Panc1 (cell line): ENCODE results near the gene LYRM4.

ENCODE experiments used
- TF ChIP-seq, protein P1 (sequence below): fragments of 450-650 bp; IDR thresholded peaks from 2 replicates; pipeline ENCODE4 v1.5.1; 2017; ENCODE audit warnings: mild to moderate bottlenecking
- TF ChIP-seq, protein P2 (sequence below), 2 experiments: IDR thresholded peaks; 2 replicates each; pipeline ENCODE4 v1.6.1; 2011 to 2012; ENCODE audit warnings: low read depth in 2 of 2, control low read depth in 1 of 2, low read length in 1 of 2, mild to moderate bottlenecking in 1 of 2, moderate library complexity in 1 of 2; ENCODE audit not compliant: insufficient read depth in 1 of 2

DNA sequence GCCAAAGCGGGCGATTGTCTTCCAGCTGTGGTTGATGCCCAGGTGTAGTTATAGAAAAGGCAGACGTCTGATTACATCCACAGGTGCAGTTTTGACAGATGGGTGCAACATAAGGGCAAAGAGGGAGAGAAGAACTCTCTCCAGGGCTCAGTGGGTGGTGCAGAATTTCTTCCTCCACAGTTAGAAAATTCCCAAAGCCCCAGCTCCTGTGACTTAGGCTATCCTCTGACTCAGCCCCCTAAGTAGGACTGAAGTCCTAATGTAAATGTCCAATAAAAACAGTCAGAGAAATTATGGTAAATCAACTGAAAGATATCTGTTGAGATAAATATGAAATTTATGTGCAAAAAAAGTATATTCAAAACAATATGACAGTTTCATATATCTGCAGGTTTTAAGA is 31.4 kb downstream of the LYRM4 start:
- TF ChIP-seq, protein P1, sequence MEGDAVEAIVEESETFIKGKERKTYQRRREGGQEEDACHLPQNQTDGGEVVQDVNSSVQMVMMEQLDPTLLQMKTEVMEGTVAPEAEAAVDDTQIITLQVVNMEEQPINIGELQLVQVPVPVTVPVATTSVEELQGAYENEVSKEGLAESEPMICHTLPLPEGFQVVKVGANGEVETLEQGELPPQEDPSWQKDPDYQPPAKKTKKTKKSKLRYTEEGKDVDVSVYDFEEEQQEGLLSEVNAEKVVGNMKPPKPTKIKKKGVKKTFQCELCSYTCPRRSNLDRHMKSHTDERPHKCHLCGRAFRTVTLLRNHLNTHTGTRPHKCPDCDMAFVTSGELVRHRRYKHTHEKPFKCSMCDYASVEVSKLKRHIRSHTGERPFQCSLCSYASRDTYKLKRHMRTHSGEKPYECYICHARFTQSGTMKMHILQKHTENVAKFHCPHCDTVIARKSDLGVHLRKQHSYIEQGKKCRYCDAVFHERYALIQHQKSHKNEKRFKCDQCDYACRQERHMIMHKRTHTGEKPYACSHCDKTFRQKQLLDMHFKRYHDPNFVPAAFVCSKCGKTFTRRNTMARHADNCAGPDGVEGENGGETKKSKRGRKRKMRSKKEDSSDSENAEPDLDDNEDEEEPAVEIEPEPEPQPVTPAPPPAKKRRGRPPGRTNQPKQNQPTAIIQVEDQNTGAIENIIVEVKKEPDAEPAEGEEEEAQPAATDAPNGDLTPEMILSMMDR: no peak
- TF ChIP-seq, protein P2, sequence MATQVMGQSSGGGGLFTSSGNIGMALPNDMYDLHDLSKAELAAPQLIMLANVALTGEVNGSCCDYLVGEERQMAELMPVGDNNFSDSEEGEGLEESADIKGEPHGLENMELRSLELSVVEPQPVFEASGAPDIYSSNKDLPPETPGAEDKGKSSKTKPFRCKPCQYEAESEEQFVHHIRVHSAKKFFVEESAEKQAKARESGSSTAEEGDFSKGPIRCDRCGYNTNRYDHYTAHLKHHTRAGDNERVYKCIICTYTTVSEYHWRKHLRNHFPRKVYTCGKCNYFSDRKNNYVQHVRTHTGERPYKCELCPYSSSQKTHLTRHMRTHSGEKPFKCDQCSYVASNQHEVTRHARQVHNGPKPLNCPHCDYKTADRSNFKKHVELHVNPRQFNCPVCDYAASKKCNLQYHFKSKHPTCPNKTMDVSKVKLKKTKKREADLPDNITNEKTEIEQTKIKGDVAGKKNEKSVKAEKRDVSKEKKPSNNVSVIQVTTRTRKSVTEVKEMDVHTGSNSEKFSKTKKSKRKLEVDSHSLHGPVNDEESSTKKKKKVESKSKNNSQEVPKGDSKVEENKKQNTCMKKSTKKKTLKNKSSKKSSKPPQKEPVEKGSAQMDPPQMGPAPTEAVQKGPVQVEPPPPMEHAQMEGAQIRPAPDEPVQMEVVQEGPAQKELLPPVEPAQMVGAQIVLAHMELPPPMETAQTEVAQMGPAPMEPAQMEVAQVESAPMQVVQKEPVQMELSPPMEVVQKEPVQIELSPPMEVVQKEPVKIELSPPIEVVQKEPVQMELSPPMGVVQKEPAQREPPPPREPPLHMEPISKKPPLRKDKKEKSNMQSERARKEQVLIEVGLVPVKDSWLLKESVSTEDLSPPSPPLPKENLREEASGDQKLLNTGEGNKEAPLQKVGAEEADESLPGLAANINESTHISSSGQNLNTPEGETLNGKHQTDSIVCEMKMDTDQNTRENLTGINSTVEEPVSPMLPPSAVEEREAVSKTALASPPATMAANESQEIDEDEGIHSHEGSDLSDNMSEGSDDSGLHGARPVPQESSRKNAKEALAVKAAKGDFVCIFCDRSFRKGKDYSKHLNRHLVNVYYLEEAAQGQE (IDR thresholded peaks at IDR 0.05; ENCODE audit: insufficient read depth in 1 of 2, low read depth in 2 of 2, low read length in 1 of 2): no peak
